ENCODE data around the gene MS4A14. TPM values are rescaled to one million over a fixed set of nuclear protein-coding genes. Genes with fewer than 3 reads are reported as not detected.

The MS4A14 gene
- total RNA-seq, 1 experiment from 2014 or later: not detected

- no peaks in the 10 kb centered on the region for H3K79me2 ChIP-seq (ENCODE audit: insufficient read depth, low read length)
- intact Hi-C loops (cut with micrococcal nuclease): no loop called here
- ChIA-PET POLR2A (no interaction called here), CTCF (interaction anchor here (1.1 to 1.2 kb wide), 2 partner anchors 15 to 415 kb away, joined by 3 to 5 read pairs; no protein-coding TSS in a partner anchor), RAD21 (ENCODE audit: low non-redundant PET in 1 of 2, low total read pairs in 2 of 2, uncharacterized antibody in 2 of 2, unreplicated experiment in 2 of 2) (interaction anchor here in 1 of 2 experiments (0.6 kb wide), 1 partner anchor 137 kb away, joined by 4 read pairs; no protein-coding TSS in a partner anchor)
- no peak overlapping the region for H3K4me3 ChIP-seq (replicated peaks in 1 of 2; ENCODE audit: low read depth in 1 of 2, low read length in 2 of 2)
- TF ChIP-seq YY1 (IDR thresholded peaks at IDR 0.05; ENCODE audit: extremely low read depth, insufficient replicate concordance, low read depth, low read length): no peak
- TF ChIP-seq, protein P1, sequence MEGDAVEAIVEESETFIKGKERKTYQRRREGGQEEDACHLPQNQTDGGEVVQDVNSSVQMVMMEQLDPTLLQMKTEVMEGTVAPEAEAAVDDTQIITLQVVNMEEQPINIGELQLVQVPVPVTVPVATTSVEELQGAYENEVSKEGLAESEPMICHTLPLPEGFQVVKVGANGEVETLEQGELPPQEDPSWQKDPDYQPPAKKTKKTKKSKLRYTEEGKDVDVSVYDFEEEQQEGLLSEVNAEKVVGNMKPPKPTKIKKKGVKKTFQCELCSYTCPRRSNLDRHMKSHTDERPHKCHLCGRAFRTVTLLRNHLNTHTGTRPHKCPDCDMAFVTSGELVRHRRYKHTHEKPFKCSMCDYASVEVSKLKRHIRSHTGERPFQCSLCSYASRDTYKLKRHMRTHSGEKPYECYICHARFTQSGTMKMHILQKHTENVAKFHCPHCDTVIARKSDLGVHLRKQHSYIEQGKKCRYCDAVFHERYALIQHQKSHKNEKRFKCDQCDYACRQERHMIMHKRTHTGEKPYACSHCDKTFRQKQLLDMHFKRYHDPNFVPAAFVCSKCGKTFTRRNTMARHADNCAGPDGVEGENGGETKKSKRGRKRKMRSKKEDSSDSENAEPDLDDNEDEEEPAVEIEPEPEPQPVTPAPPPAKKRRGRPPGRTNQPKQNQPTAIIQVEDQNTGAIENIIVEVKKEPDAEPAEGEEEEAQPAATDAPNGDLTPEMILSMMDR (IDR thresholded peaks at IDR 0.05 in 2 of 3, conservative IDR thresholded peaks at IDR 0.05 in 1 of 3; ENCODE audit: borderline replicate concordance in 1 of 3, insufficient read depth in 1 of 3, low read depth in 2 of 3, low read length in 2 of 3): 0 out of 6 replicates have a peak, but pooled peaks of 1 of the 3 experiments have one; percentile 13
- H4K20me1 ChIP-seq (ENCODE audit: insufficient read depth): no peaks in the 10 kb centered on the region
- no peak for ATAC-seq
- H3K9ac ChIP-seq (ENCODE audit: low read length): no peak overlapping the region
- no peaks in the 10 kb centered on the region for H3K9me3 ChIP-seq (ENCODE audit: control insufficient read depth in 1 of 2, insufficient read depth in 1 of 2, low read depth in 1 of 2, low read length in 2 of 2)
- H3K9me2 ChIP-seq (ENCODE audit: insufficient read depth): no peaks in the 10 kb centered on the region
- no peaks in the 10 kb centered on the region for H3K4me1 ChIP-seq (ENCODE audit: control insufficient read depth in 1 of 2, insufficient read depth in 2 of 2, low read length in 2 of 2)
- no peaks in the 10 kb centered on the region; the same call in 1 of the 2 replicates for H3K27me3 ChIP-seq (ENCODE audit: insufficient read depth, low read length)
- no peak for DNase-seq (ENCODE audit: low read depth, low spot score)
- BruUV-seq (replicated peaks): no TSS peak
- no peak overlapping the region for H2AFZ ChIP-seq (ENCODE audit: low read depth, low read length, poor library complexity, severe bottlenecking)
- no peaks in the 10 kb centered on the region for H3K36me3 ChIP-seq (ENCODE audit: control insufficient read depth in 1 of 2, insufficient read depth in 2 of 2, low read length in 2 of 2)
- no peak overlapping the region for H3K4me2 ChIP-seq (ENCODE audit: low read length)
- H3K27ac ChIP-seq (ENCODE audit: low read depth, low read length): no peak overlapping the region
Measured at GRCh38 chr11:60348116-60348515, 48.1 kb upstream of the MS4A14 start.

GRCh38 chr11:60349990-60350389, 46.3 kb upstream of the MS4A14 start:
- no TSS peak for BruUV-seq (replicated peaks)
- no peaks in the 10 kb centered on the region for H4K20me1 ChIP-seq (ENCODE audit: insufficient read depth)
- no peaks in the 10 kb centered on the region for H3K79me2 ChIP-seq (ENCODE audit: insufficient read depth, low read length)
- ChIA-PET POLR2A (no interaction called here), RAD21 (ENCODE audit: low non-redundant PET in 1 of 2, low total read pairs in 2 of 2, uncharacterized antibody in 2 of 2, unreplicated experiment in 2 of 2) (no interaction called here), CTCF (no interaction called here)
- DNase-seq (ENCODE audit: low read depth, low spot score) (no peak), ATAC-seq (no peak)
- H3K9me3 ChIP-seq (ENCODE audit: control insufficient read depth in 1 of 2, insufficient read depth in 1 of 2, low read depth in 1 of 2, low read length in 2 of 2): no peaks in the 10 kb centered on the region
- H2AFZ ChIP-seq (ENCODE audit: low read depth, low read length, poor library complexity, severe bottlenecking): no peak overlapping the region
- H3K9me2 ChIP-seq (ENCODE audit: insufficient read depth): no peaks in the 10 kb centered on the region
- intact Hi-C loops (cut with micrococcal nuclease): no loop called here
- no peak overlapping the region for H3K4me3 ChIP-seq (replicated peaks in 1 of 2; ENCODE audit: low read depth in 1 of 2, low read length in 2 of 2)
- no peak overlapping the region for H3K4me2 ChIP-seq (ENCODE audit: low read length)
- H3K27ac ChIP-seq (ENCODE audit: low read depth, low read length): no peak overlapping the region
- H3K9ac ChIP-seq (ENCODE audit: low read length): no peak overlapping the region
- no peaks in the 10 kb centered on the region; the same call in 1 of the 2 replicates for H3K27me3 ChIP-seq (ENCODE audit: insufficient read depth, low read length)
- no peaks in the 10 kb centered on the region for H3K4me1 ChIP-seq (ENCODE audit: control insufficient read depth in 1 of 2, insufficient read depth in 2 of 2, low read length in 2 of 2)
- no peaks in the 10 kb centered on the region for H3K36me3 ChIP-seq (ENCODE audit: control insufficient read depth in 1 of 2, insufficient read depth in 2 of 2, low read length in 2 of 2)
- TF ChIP-seq TCF7L2 (IDR thresholded peaks at IDR 0.05; ENCODE audit: borderline replicate concordance, extremely low read depth, insufficient read depth, insufficient read length) (no peak), RAD21 (IDR thresholded peaks at IDR 0.05; ENCODE audit: low read depth) (no peak), EZH2 (IDR thresholded peaks at IDR 0.05) (no peak), YY1 (IDR thresholded peaks at IDR 0.05; ENCODE audit: extremely low read depth, insufficient replicate concordance, low read depth, low read length) (no peak), SP1 (IDR thresholded peaks at IDR 0.05; ENCODE audit: low read depth) (no peak), CEBPB (IDR thresholded peaks at IDR 0.05; ENCODE audit: low read depth) (no peak), FOSL1 (IDR thresholded peaks at IDR 0.05; ENCODE audit: low read depth) (no peak), JUND (IDR thresholded peaks at IDR 0.05) (no peak)
- TF ChIP-seq, protein P2, sequence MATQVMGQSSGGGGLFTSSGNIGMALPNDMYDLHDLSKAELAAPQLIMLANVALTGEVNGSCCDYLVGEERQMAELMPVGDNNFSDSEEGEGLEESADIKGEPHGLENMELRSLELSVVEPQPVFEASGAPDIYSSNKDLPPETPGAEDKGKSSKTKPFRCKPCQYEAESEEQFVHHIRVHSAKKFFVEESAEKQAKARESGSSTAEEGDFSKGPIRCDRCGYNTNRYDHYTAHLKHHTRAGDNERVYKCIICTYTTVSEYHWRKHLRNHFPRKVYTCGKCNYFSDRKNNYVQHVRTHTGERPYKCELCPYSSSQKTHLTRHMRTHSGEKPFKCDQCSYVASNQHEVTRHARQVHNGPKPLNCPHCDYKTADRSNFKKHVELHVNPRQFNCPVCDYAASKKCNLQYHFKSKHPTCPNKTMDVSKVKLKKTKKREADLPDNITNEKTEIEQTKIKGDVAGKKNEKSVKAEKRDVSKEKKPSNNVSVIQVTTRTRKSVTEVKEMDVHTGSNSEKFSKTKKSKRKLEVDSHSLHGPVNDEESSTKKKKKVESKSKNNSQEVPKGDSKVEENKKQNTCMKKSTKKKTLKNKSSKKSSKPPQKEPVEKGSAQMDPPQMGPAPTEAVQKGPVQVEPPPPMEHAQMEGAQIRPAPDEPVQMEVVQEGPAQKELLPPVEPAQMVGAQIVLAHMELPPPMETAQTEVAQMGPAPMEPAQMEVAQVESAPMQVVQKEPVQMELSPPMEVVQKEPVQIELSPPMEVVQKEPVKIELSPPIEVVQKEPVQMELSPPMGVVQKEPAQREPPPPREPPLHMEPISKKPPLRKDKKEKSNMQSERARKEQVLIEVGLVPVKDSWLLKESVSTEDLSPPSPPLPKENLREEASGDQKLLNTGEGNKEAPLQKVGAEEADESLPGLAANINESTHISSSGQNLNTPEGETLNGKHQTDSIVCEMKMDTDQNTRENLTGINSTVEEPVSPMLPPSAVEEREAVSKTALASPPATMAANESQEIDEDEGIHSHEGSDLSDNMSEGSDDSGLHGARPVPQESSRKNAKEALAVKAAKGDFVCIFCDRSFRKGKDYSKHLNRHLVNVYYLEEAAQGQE (IDR thresholded peaks at IDR 0.05; ENCODE audit: low read depth): no peak
- TF ChIP-seq, protein P1 (IDR thresholded peaks at IDR 0.05 in 2 of 3, conservative IDR thresholded peaks at IDR 0.05 in 1 of 3; ENCODE audit: borderline replicate concordance in 1 of 3, insufficient read depth in 1 of 3, low read depth in 2 of 3, low read length in 2 of 3): no peak
- TF ChIP-seq, protein P3, sequence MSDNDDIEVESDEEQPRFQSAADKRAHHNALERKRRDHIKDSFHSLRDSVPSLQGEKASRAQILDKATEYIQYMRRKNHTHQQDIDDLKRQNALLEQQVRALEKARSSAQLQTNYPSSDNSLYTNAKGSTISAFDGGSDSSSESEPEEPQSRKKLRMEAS (IDR thresholded peaks at IDR 0.05): no peak
